ENCODE results near the gene ZNF699. TPM values are rescaled to one million over a fixed set of nuclear protein-coding genes. Genes with fewer than 3 reads are reported as not detected.

ZNF699 gene
- total and polyA plus RNA-seq, 4 experiments from 2014 or later, result 10.9 to 22.1 (median 16.0) TPM

Other genes with a start within 250 kb of the ZNF699 start
- not detected for gene OR1M1, start 222.8 kb downstream of the ZNF699 start, total RNA-seq
- gene OR1M1, start 222.8 kb downstream of the ZNF699 start, polyA plus RNA-seq, result not detected
- gene OR7G2, start 202.4 kb downstream of the ZNF699 start, total RNA-seq, result not detected
- not detected for gene OR7G2, start 202.4 kb downstream of the ZNF699 start, polyA plus RNA-seq
- not detected for gene OR7G1, start 194.1 kb downstream of the ZNF699 start, total RNA-seq
- gene OR7G1, start 194.1 kb downstream of the ZNF699 start, polyA plus RNA-seq, result not detected
- not detected for gene OR7G3, start 182.9 kb downstream of the ZNF699 start, total RNA-seq
- gene OR7G3, start 182.9 kb downstream of the ZNF699 start, polyA plus RNA-seq, result not detected
- gene ZNF317, start 169.4 kb downstream of the ZNF699 start, total RNA-seq, result 10 to 100 TPM; 52.1 to 52.4 TPM
- 10 to 100 TPM; 25.1 to 49.4 TPM for gene ZNF317, start 169.4 kb downstream of the ZNF699 start, polyA plus RNA-seq
- not detected for gene OR7D2, start 130.9 kb downstream of the ZNF699 start, total RNA-seq
- under 1 TPM in 1 of 2 donors, not detected in 1; 0.15 TPM for gene OR7D2, start 130.9 kb downstream of the ZNF699 start, polyA plus RNA-seq
- gene OR7D4, start 90.2 kb downstream of the ZNF699 start, total RNA-seq, result not detected
- gene OR7D4, start 90.2 kb downstream of the ZNF699 start, polyA plus RNA-seq, result not detected
- not detected for gene OR7E24, start 58.9 kb downstream of the ZNF699 start, total RNA-seq
- not detected for gene OR7E24, start 58.9 kb downstream of the ZNF699 start, polyA plus RNA-seq
- 10 to 100 TPM; 47.4 to 53.5 TPM for gene ZNF559, start 14.3 kb upstream of the ZNF699 start, total RNA-seq
- 10 to 100 TPM; 30.1 to 38.5 TPM for gene ZNF559, start 14.3 kb upstream of the ZNF699 start, polyA plus RNA-seq
- 1 to 10 TPM; 1.7 to 3.6 TPM for gene ZNF177, start 53.2 kb upstream of the ZNF699 start, total RNA-seq
- gene ZNF177, start 53.2 kb upstream of the ZNF699 start, polyA plus RNA-seq, result under 1 TPM; 0.31 to 0.77 TPM
- 10 to 100 TPM; 73.4 to 76.4 TPM for gene ZNF266, start 125.7 kb upstream of the ZNF699 start, total RNA-seq
- 10 to 100 TPM; 13.4 to 17.4 TPM for gene ZNF266, start 125.7 kb upstream of the ZNF699 start, polyA plus RNA-seq
- gene ZNF560, start 188.8 kb upstream of the ZNF699 start, total RNA-seq, result not detected
- gene ZNF560, start 188.8 kb upstream of the ZNF699 start, polyA plus RNA-seq, result not detected
- 10 to 100 TPM; 18.0 to 18.2 TPM for gene ZNF426, start 228.8 kb upstream of the ZNF699 start, total RNA-seq
- 10 to 100 TPM; 11.7 to 16.8 TPM for gene ZNF426, start 228.8 kb upstream of the ZNF699 start, polyA plus RNA-seq